Endothelial cell of umbilical vein (primary cell): ENCODE results near the gene RPGR. TPM values are rescaled to one million over a fixed set of nuclear protein-coding genes. Genes with fewer than 3 reads are reported as not detected.
A peak's percentile ranks its signal among the peaks of the same experiment; 100 is the strongest.

ENCODE experiments used
- BruUV-seq: library from RNA; stranded (reverse); fragments of 400-500 nt; replicated peaks from 2 replicates; lab custom pipeline; 2021; lab: Mats Ljungman, UMichigan
- CTCF ChIA-PET: fragments of 300-600, 350-600 bp; sonication (Branson Sonifier 250); formaldehyde crosslinking; loops from one replicate; lab custom pipeline; 2021; ENCODE audit warnings: antibody characterized with exemption, inconsistent platforms; lab: Charles Lee
- POLR2A ChIA-PET: fragments of 300-600, 350-600 bp; sonication (Branson Sonifier 250); formaldehyde crosslinking; loops from one replicate; lab custom pipeline; 2021; ENCODE audit warnings: antibody characterized with exemption, inconsistent platforms; lab: Charles Lee
- DNase-seq: peaks from one replicate; pipeline ENCODE4 v3.0.0-alpha.2; 2011; ENCODE audit warnings: low read depth, low spot score
- FAIRE-seq: peaks from 2 replicates; lab custom pipeline; 2011; peaks lifted over from hg19 to GRCh38; lab: Jason Lieb, UNC
- H2AFZ ChIP-seq: 2 replicates; pipeline ENCODE4 v1.6.0; 2012; ENCODE audit warnings: low read depth, low read length, control low read depth, inconsistent platforms
- H3K27ac ChIP-seq: 2 replicates; pipeline ENCODE4 v1.5.1; 2011; ENCODE audit warnings: low read depth, mild to moderate bottlenecking, control low read depth, low read length, moderate library complexity; ENCODE audit not compliant: insufficient read depth
- H3K27me3 ChIP-seq, 2 experiments: 2 replicates each; pipeline versions ENCODE4 v1.6.0 to v1.6.1; 2011; ENCODE audit warnings: low read length in 2 of 2, mixed read lengths in 1 of 2; ENCODE audit not compliant: control insufficient read depth in 2 of 2, insufficient read depth in 2 of 2
- H3K36me3 ChIP-seq, 2 experiments: 2 replicates in 1 of 2; 3 replicates in 1 of 2; pipeline ENCODE4 v1.5.1; 2011; ENCODE audit warnings: low read length in 2 of 2, mild to moderate bottlenecking in 1 of 2, moderate library complexity in 1 of 2; ENCODE audit not compliant: control insufficient read depth in 2 of 2, insufficient read depth in 2 of 2; ENCODE audit errors: extremely low read depth in 1 of 2
- H3K4me1 ChIP-seq: 3 replicates; pipeline ENCODE4 v1.5.1; 2011; ENCODE audit warnings: mild to moderate bottlenecking, low read length; ENCODE audit not compliant: control insufficient read depth, insufficient read depth; ENCODE audit errors: extremely low read depth
- H3K4me2 ChIP-seq: 2 replicates; pipeline ENCODE4 v1.6.1; 2011; ENCODE audit warnings: low read length, control low read depth, mixed read lengths; ENCODE audit not compliant: insufficient read depth
- H3K4me3 ChIP-seq, 3 experiments: fragments of 200-600 bp in 1 of 3; sonication (generic), shearing (Covaris generic) in 1 of 3; replicated peaks in 1 of 3; 2 replicates each; pipeline ENCODE4 v1.5.1; 2011 to 2016; ENCODE audit warnings: control low read depth in 3 of 3, low read length in 3 of 3, mild to moderate bottlenecking in 2 of 3, inconsistent platforms in 1 of 3, low read depth in 1 of 3, moderate library complexity in 1 of 3; ENCODE audit not compliant: insufficient read depth in 1 of 3
- H3K79me2 ChIP-seq: 2 replicates; pipeline ENCODE4 v1.6.0; 2012; ENCODE audit warnings: low read length, inconsistent platforms; ENCODE audit not compliant: control insufficient read depth, insufficient read depth
- H3K9ac ChIP-seq: replicated peaks from 2 replicates; pipeline ENCODE3; 2011; ENCODE audit warnings: low read length, control low read depth; ENCODE audit not compliant: insufficient read depth; ENCODE audit errors: extremely low read depth
- H3K9me1 ChIP-seq: replicated peaks from 3 replicates; pipeline ENCODE4 v1.6.0; 2011; ENCODE audit warnings: mild to moderate bottlenecking, low read length; ENCODE audit not compliant: control insufficient read depth, insufficient read depth; ENCODE audit errors: extremely low read depth
- H3K9me3 ChIP-seq: replicated peaks from 2 replicates; pipeline ENCODE4 v1.5.1; 2012; ENCODE audit warnings: low read length, inconsistent platforms; ENCODE audit not compliant: control insufficient read depth, insufficient read depth
- H4K20me1 ChIP-seq: replicated peaks from 2 replicates; pipeline ENCODE3; 2011; ENCODE audit warnings: mild to moderate bottlenecking, low read length; ENCODE audit not compliant: control insufficient read depth, insufficient read depth; ENCODE audit errors: extremely low read depth
- EZH2 ChIP-seq: IDR thresholded peaks from 2 replicates; pipeline ENCODE4 v1.6.1; 2012; ENCODE audit warnings: borderline replicate concordance, low read depth, mild to moderate bottlenecking, moderate library complexity, low read length, inconsistent platforms; ENCODE audit not compliant: severe bottlenecking
- FOS ChIP-seq: IDR thresholded peaks from 2 replicates; pipeline ENCODE4 v1.6.1; 2011; ENCODE audit warnings: mild to moderate bottlenecking, low read length, moderate library complexity, borderline replicate concordance; ENCODE audit not compliant: insufficient read depth
- GATA2 ChIP-seq: IDR thresholded peaks from 2 replicates; pipeline ENCODE4 v1.7.0; 2011; ENCODE audit warnings: low read depth, mild to moderate bottlenecking, moderate library complexity, mixed read lengths, low read length; ENCODE audit not compliant: insufficient read length, insufficient read depth
- POLR2A ChIP-seq: IDR thresholded peaks from 2 replicates; pipeline ENCODE4 v1.6.1; 2012; ENCODE audit warnings: low read depth, mild to moderate bottlenecking, control low read depth, low read length
- dilution Hi-C: fragments of 300-500 bp; cut with MboI; formaldehyde crosslinking; loops from one replicate; pipeline ENCODE4 v1.15.0; 2019; ENCODE audit warnings: low sequenced_read_pairs; ENCODE audit not compliant: extremely low pct_ligation_motif_present
- intact Hi-C: fragments of 100-400 bp; cut with micrococcal nuclease; formaldehyde crosslinking; loops from one replicate; pipeline ENCODE4 v1.10.0; 2022
- polyA plus RNA-seq, 4 experiments: library from polyadenylated mRNA; depleted of rRNA in 3 of 4; stranded (reverse) in 3 of 4; unstranded in 1 of 4; fragments of >200 nt; gene quantifications; 2 replicates each; pipeline versions ENCODE4 v1.2.1 to v1.2.3, GENCODE V29; 2011 to 2012; ENCODE audit warnings: missing spikeins in 1 of 4
- total RNA-seq: library from RNA; stranded (reverse); gene quantifications from 2 replicates; pipeline ENCODE4 v1.2.3, GENCODE V29; 2021

Gene RPGR
- total and polyA plus RNA-seq, 2 donors (not counting 3 experiments of a cell fraction or from before 2014, with no cell fraction given) = 2.7 to 24.0 TPM

DNA sequence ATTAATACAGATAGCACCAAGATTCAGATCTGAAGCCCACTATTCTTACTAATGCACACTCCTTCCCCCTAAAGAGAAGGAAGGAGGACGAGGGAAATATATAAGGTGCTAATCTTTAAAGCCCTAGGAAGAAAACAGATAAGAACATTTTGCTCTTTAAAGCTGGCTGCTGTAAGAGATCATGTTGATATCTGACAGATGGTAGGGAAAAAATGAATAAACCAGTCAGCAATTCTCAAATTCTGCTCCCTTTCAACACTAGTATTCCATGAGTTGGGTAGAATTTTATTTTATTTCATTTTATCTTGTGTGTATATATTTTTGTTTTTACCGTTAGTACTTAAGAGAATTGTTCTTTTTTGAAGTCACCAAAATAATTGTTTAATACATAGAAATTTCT, 44.3 kb upstream of the RPGR start:
- H3K4me3 ChIP-seq = no peak overlapping the region
- no peaks in the 10 kb centered on the region for H3K9me1 ChIP-seq
- no peaks in the 10 kb centered on the region for H3K36me3 ChIP-seq
- no peaks in the 10 kb centered on the region for H3K9me3 ChIP-seq
- H3K27ac ChIP-seq = no peak overlapping the region
- FAIRE-seq (no peak), DNase-seq (no peak)
- CTCF ChIA-PET = no interaction called here
- dilution Hi-C loops = no loop called here
- no peaks in the 10 kb centered on the region for H4K20me1 ChIP-seq
- intact Hi-C loops = no loop called here
- no peak overlapping the region for H2AFZ ChIP-seq
- no peak overlapping the region for H3K4me2 ChIP-seq
- H3K9ac ChIP-seq = no peak overlapping the region
- peaks cover 4% of the 10 kb centered on the region for H3K4me1 ChIP-seq
- H3K27me3 ChIP-seq = no peaks in the 10 kb centered on the region
- BruUV-seq = no TSS peak
- POLR2A ChIA-PET = no interaction called here
- H3K79me2 ChIP-seq = no peaks in the 10 kb centered on the region
- TF ChIP-seq EZH2 (no peak), POLR2A (no peak), GATA2 (no peak), FOS (no peak)

DNA sequence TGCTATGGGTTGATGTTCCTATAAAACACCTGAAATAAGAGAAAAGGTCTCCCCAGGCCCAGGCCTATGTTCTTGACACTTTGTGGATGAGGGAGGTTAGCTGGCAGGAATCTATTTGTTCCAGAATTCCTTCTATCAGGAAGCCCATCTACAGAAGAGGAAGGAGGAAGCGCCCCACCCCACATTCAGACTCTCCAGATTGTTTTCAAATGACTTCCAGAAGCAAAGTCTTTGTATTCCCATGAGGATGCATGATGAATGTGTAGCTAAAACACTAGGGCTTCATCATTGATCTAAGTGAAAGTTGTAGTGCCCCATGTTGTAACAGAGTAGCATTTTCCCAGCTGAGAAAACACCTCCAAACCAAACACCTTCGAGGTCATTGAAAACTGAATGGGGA, 41.5 kb upstream of the RPGR start:
- FAIRE-seq (peak; percentile 42), DNase-seq (no peak)
- no peak for TF ChIP-seq POLR2A
- peak; percentile 56 for TF ChIP-seq GATA2
- dilution Hi-C loops = no loop called here
- H3K9me3 ChIP-seq = no peaks in the 10 kb centered on the region
- H3K27ac ChIP-seq = no peak overlapping the region
- H3K4me1 ChIP-seq = peaks cover 4% of the 10 kb centered on the region
- H3K9me1 ChIP-seq = no peaks in the 10 kb centered on the region
- CTCF ChIA-PET = no interaction called here
- no peak overlapping the region for H3K4me2 ChIP-seq
- H3K4me3 ChIP-seq = no peak overlapping the region
- BruUV-seq = no TSS peak
- no peaks in the 10 kb centered on the region for H3K36me3 ChIP-seq
- intact Hi-C loops = no loop called here
- no peaks in the 10 kb centered on the region for H3K27me3 ChIP-seq
- H2AFZ ChIP-seq = peak overlapping the region; percentile 51
- POLR2A ChIA-PET = no interaction called here
- no peaks in the 10 kb centered on the region for H3K79me2 ChIP-seq
- H4K20me1 ChIP-seq = no peaks in the 10 kb centered on the region
- no peak overlapping the region for H3K9ac ChIP-seq
